UCSD-AML1 (cell line): Measurements from ENCODE around the gene ZMIZ1.

Experiments used
- DNase-seq: peaks from one replicate; lab custom pipeline; 2025; ENCODE audit not compliant: unreplicated experiment; lab: John Stamatoyannopoulos, UW

ZMIZ1 gene

DNA sequence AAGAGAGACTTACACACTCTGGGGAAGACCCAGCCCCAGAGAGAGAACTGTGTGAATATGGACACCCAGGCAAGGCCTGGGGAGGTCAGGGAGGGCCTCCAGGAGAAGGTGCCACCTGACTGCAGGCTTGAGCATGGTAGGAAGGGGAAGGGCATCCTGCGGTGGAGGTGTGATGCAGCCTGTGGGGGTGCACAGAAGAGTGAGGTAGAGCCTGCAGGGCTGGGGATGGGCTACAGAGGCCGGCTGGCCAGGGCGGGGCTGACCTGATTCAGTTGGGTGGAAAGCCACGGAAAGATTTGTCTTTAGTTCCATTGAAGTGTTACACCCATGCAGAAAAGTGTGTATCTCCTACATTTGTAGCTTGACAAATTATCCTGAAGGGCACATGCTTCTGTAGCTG is 47.6 kb downstream of the ZMIZ1 start:
- no peak for DNase-seq

DNA sequence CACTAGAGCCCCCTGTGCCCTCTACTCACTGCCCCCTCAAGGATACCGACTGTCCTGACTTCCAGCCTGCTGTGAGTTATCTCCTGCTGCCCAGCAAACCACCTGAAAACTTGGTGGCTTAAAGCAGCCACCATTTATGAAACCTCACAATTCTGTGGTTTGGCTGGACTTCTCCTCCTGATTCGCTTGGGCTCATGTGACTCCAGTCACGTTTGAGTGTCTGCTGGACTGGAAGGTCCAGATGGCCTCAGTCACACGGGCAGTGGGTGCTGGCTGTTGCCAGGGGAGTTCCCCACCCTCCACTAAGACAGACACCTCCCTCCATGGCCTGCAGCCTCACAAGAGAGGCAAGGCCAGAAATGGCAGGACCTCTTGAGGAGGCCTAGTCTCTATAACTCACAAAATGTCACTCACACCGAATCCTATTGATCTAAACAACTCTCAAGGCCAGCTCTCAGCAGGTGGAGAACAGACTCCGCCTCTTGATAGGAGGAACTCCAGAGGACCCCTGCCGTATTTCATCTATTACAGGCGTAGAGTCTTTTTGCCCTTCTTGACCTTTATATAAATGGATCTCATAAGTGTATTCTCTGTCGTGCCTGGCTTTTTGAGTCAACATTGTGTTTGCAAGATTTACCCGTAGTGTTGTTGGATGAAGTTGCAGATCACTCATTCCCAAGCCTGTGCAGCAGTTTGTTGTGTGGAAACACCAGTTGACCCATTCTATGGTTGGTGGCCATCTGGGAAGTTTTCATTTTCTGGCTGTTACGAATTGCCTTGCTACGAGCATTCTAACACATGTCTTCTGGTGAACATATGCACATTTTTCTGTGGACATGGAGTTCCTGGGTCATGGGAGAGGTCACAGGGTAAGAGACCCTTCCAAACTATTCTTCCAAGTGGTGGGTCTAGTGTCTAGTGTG is 48.3 kb downstream of the ZMIZ1 start:
- DNase-seq: no peak

DNA sequence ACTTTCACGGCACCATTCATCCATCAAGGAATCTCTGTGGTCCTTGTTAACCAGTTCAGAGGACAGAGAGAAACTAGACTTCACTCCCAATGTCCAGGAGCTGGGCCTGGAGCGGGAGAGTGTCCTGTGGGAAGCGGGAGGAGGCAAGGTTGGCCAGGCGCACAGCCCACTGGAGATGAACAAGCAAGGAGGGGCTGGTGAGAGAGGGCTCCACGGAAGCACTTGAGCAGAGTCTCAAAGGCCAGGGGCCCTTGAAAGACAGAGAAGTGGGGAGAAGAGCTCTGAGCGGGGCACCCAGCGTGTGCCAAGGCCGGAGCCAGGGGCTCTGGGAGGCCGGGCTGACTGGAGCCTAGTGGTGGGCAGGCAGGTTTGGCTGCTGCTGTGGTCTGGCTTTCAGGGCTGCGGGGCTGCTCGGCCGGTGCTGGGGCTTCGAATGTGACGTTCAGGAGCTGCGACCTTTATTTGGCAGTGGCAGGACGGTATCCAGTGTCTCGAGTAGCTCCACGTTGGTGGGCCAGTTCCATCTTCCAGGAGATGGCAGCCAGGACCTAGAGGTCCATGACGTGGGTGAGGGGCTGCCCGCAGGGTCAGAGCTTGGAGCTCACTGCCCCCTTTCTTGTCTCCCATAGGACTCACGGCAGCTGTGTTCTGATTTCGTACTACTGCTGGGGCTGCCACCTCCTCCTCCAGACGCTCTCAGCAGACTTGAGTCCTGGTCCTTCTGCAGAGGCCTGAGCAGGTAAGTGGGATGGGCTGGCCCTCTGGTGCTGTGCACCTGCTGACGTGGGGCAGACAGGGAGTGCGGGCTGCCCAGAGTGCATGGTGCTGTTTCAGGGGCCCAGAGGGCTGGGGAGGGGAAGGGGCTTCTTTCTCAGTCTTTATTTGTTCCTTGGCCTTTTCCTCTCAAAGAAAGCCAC is 49.8 kb downstream of the ZMIZ1 start:
- no peak for DNase-seq

DNA sequence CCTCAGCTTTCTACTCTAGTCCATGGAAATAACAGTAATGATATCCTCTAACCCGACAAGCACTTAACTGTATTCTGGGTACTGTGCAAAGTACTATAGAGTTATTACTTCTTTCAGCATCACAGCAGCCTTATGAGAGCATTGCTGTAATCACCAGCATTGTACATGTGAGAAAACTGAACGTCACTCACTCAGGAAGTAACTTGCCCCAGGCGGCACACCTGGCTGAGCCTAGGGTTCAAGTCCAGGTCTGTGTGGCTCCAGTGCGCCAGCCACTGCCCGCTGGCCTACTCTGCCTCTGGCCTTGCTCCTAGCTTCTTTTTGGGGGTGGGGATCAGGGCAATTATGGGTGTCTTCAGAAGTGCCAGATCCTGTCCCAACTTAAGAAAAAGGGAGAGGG is 50.5 kb downstream of the ZMIZ1 start:
- no peak for DNase-seq

DNA sequence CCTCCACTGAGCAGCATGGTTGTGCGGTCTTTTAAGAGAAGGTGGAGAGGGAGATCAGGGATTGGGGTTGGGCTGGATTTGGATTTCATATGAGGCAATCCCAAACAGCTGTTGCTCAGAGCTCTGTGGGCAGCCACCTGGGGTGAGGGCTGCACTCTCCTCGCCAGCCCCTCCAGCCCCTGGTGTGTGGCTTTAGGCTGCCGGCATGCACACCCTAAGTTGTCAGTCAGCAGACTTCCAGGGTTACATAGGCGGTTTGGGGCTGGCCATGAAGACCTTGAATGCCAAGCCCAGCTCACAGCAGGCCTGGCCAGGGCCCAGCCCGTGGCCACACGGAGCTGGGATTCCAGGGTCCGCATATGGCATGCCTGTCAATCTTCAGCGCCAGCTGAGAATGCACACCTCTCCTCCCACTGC is 54.8 kb downstream of the ZMIZ1 start:
- no peak for DNase-seq

DNA sequence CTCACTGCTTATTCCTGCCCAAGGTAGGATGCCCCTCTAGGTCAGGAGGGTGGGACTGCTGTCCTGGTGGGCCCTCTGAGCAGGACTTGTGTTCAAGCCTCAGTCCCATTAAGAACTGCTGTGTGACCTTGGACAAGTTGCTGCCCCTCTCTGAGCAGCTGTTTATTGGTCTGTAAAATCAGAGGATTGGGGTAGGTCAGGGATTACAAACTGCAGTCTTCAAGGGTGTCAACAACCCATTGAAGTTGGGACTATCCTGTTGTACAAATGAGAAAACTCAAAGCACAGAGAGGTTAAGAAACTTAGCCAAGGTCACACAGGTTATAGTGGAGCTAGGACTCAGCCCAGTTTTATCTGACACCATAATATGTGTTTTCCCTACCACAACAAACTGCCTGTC is 55.3 kb downstream of the ZMIZ1 start:
- DNase-seq: no peak

DNA sequence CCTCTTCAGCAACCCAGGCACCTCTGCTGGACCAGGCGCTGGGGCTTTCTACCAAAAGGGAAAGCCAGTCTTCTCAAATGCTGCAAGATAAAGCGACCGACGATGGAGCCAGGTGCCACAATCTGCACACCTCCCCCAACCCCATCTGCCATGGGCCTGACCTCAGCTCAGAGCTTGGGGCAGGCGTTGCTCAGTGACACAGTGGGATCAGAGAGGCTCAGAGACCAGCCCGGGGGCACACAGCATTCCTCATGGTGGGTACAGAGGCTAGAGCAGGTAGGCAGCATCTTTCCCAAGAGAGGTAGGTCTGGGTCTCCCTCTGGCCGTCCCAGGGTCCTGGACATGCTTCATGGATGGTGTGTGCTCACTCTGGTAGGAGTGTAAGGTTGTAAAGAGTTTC is 56.3 kb downstream of the ZMIZ1 start:
- DNase-seq: no peak

DNA sequence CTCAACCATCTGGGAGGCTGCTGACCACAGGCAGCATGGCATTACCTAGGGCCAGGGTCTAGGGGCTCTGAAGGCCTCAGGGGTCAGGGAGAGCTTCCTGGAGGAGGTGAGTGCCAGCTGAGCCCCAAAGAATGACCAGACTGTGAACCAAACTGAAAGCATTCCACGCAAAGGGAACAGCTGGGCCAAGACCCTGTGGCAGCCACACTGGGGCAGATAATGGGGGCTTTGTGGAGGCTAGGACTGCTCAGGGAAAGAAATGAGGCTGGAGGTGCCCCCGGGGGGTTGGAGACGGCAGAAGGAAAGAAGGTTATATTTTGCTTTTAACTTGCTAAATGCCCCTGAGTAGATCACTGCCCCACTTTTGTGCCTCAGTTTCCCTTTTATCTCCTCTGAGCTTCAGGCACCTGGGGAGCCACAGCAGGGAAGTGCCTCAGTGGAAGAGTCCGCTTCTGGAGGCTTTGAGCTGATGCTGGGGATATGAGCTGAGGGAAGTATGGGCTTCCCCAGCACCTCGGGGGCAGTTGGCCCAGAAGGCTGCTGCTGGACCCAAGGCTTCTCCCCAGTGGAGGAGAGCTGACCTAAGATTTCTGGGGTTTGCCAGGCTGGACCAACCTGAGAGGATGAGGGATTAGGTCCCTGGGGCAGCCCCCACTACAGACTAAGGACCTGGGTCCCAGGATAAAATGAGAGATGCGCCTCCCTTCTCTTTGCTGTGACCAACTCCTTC is 57.8 kb downstream of the ZMIZ1 start:
- no peak for DNase-seq

DNA sequence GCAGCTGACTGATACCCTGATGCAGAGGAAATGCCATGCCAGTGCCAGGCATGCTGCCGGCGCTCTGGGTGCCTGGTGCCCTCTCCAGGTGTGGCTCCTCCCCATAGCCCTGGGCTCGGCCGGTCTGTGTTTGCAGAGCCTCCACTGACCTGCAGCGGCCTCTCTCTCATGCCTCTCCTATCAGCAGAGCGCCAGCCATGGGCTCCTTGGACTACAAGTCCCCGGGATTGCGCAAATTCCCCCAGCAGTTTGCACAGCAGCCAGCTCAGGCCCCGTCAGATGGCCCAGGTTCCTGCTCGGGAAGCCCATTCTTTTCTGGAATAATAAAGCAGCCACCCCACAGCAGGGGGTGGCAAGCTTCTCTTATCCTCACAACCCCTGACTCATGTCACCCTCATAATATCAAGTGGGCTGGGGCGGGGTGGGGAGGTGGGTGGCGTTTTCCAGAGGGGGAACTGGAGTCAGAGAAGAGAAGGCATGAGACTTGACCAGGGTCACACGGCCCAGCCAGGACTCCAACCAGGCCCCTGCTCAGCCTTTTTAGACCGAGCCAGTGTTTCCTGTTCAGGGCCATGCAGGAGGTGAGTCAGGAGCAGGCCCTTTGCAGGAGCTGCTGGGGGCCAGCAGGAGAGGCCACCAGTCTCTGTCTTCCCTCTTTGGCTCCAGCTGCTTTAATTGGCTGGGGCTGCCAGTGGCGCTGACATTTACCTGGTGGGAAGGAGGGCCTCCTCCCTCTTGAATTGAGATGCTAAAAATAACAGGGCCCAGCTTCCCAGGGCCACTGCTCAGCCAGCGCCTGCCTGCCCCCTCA is 58.6 kb downstream of the ZMIZ1 start:
- DNase-seq: peak; percentile 55

DNA sequence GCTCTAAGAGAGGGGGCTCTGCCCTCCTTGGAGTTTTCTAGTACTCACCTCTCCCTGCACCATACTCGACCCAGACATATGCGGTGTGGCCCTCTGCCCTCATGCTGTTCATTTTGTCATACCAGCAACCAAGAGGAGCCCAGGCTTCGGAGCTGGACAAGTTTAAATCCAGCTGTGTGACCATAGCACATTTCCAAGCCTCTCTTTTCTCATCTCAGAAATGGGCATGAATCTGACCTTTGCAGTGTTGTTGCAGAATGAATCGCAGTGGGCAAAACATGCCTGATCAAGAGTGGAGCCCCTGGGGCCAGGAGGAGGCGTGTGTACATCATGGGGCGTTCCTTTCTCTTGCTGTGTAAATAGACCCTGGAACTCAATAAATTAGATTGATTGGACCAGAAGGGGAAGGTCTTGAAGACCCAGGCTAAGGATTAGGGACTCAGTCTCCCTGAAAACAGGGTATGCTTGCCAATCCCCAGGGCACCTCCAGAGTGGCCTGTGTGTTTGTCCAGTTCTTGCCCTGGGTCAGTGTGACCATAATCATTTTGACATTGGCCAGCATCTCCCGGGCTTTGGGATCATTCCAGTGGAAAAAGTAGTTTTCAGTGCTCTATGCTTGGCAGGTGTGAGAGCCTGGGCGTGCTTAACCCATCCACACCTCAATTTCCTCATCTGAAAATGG is 59.6 kb downstream of the ZMIZ1 start:
- no peak for DNase-seq

DNA sequence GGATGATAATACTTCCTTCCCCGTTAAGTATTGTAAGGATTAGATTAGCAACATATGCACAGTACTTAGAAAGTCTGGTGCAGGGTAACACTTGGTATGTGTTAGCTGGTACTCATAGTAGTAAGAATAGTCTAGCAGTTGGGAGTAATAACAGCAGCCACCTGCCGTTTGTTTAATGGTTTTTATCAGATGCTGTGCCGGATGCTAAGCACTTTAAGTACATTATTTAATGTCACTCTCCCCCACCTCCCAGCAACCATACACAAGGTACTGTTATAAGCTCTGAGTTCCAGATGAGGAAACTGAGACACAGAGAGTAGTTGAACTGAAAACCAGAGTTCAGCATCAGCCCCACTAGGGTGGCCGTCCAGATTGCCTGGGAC is 60.1 kb downstream of the ZMIZ1 start:
- no peak for DNase-seq

DNA sequence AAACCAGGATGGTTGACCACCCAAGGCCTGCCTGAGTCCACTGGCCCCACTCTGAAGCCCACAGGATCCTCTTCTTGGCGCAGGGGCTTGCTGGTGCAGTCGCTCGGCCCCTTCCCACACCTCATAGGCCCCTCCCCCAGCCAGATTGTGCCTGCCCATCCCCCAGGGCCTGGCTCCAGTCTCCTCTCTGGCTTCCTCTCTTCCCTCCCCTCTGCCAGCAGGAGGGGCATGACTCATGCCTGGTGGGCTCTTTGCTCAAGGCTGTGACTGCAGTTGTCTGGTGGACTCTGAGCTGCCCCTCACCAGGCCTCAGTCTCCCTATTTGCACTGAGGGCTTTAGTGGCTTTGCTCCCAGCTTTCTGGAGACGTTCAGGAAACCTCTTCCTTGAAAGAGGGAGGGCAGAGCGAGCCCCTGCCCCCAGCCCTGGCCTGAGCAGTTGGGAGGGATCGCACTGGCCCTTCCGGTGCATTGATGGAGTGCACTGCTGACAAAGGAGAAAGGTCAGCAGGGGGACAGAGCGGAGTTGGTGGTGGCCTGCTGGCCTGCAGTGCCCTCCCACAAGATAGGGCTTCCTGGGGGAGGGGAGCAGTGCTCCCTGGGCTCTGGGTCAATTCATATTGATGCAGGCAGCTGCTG is 60.7 kb downstream of the ZMIZ1 start:
- peak; percentile 40 for DNase-seq

DNA sequence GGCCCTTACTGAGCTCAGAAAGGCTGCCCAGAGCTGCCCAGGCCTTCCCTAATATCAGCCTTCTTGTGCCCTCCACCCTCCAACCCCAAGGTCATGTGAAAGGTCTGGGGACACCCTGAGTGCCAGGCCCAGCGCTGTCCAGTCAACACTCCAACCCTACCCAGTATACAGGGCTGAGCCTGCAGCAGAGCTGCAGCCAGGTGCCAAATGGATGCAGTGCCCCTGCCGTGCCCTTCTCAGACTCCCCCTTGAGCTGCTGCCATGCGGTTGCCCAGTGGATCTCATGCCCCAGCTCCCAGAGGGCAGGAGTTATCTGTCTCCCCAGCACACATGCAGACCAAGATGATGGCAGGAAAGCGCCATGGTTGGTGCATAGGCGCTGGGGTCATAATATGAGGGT is 61.5 kb downstream of the ZMIZ1 start:
- no peak for DNase-seq

DNA sequence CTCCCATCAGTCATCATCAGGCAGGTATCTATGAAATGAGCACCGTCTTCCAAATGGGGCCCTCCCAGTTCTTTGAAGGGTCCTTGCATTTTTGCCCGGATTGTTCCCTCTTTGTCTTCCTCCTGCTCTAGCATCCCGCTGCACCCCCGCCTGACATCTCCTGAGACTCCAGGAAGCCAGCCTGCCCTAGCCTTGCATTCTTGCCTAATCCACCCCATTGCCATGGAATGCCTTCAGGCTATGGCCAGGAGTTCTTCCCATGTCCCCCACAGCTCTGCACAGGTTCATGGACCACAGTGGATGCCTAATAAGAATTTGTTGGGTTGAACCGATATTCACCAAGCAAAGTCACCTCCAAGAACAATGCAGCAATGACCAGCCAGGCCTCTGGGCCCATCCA is 62.1 kb downstream of the ZMIZ1 start:
- DNase-seq: no peak

DNA sequence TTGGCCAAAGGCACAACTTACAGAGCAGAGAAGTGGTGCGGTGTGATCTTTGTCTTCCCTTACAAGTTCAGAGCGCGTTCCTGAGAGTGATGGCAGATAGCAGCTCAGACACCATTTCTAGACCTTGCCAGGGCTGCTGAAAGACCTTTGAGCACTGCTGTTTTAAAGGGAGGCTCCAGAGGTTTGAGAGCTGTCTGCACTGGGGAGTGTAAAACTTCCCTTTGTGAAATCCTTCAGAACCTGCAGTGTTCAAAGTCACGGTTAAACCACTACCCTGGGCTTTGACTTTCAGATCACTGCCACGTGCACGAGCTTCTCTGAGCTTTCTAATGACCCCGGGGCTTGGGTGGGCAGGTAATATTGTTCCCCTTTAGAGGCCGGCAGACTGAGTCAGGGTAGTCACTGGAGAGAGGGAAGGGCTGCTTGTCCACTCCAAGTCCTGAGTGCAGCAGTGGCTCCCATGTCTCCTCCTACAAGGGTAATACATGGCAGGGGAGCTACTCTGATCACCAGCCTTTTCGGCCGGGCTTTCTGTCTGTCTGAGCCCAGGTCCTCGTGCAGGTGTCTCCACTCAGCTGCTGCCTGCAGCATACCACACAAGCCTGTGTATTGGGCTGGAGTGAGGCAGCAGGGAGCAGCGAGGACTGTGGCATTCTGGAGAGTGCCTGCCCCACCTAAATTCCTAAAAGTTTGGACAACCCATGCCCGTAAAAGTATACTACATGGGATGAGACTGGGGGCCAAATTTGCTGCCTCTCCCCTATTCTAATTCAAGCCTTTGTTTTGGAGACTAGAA is 63.3 kb downstream of the ZMIZ1 start:
- no peak for DNase-seq

DNA sequence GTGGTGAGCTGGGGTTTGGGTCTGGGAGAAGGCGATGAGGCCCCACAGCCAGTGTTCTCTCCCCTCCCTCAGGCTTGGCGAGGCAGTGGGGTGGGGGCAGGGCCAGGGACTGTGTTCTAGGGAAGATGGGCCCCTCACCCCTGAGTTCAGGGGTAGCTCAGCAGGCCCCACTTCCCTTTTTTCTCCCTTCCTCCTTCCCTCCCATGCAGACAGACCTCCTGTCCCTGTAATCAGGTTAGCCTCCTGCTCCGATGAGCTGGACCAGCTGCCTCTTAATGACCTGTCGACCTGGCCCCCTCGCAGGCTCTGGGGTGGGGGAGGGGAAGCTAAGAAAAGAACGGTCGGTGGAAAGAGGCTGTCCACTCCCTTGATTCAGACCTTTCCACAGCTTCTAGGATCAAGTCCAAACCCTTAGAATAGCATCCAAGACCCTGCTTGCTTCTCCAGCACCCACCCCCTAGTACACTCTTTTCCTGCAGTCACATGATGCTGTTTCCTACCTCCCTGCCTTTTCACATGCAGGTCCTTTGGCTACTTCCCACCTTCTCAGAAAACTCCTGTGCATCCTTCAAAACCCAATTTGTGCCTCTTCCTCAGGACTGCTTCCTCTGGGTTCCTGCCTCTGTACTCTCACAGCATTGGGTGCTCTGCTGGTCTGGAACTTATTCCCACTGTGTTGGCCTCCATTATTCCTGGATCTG is 64.1 kb downstream of the ZMIZ1 start:
- peak; percentile 73 for DNase-seq

DNA sequence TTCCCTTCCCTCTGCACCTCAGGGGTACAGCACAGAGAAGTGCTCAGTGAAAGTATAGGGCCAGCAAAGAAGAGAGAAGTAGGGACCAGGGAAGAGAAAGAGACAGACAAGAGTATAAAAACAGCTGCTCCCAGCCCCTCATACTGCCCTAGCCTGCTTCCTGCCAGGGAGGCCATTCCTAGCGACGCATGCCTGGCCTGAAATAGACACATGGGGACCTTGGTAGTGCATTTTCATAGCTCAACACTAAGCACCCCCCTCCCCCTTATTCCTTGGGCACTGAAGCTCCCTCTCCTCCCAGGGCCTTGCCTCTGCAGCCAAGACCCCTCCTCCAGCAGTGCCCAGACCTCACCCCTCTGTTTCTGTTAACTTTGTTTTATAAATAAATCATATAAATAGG is 64.7 kb downstream of the ZMIZ1 start:
- peak; percentile 38 for DNase-seq

DNA sequence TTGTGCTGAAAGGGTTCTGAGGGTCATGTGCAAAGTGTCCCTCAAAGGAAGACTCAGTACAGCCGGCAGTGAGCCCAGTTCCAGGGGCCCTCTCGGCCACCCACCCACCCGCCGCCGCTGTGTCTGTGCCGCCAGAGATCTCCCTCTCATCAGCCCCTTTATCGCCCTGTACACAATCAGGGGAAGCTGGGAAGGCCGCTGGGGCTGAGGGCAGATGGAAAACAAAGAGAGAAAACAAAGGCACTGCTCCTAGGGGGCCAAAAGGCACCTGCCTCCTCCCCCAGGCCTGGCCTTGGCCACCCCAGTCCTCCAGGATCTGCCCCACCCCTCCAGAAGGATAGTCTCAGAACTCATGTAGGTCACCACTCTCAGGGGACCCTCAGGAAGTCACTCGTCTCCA is 67.0 kb downstream of the ZMIZ1 start:
- no peak for DNase-seq
